GM12864 (cell line): ENCODE data around the gene ZW10.
"Not testable (repeated sequence)": the region's sequence is repeated elsewhere in the genome, so short reads cannot be mapped to it uniquely, and the experiment has no call there.

Source experiments
- DNase-seq: peaks from one replicate; pipeline ENCODE4 v3.0.0-alpha.2; 2011; ENCODE audit warnings: low read depth
- H3K4me3 ChIP-seq: 2 replicates; pipeline ENCODE4 v1.5.1; 2011; ENCODE audit warnings: mild to moderate bottlenecking, low read depth, low read length, control low read depth
- CTCF ChIP-seq: IDR thresholded peaks from 2 replicates; pipeline ENCODE4 v1.5.1; 2011; ENCODE audit warnings: low read depth, mild to moderate bottlenecking, moderate library complexity, low read length, control low read depth, inconsistent platforms; ENCODE audit errors: missing control alignments

ZW10 gene

DNA sequence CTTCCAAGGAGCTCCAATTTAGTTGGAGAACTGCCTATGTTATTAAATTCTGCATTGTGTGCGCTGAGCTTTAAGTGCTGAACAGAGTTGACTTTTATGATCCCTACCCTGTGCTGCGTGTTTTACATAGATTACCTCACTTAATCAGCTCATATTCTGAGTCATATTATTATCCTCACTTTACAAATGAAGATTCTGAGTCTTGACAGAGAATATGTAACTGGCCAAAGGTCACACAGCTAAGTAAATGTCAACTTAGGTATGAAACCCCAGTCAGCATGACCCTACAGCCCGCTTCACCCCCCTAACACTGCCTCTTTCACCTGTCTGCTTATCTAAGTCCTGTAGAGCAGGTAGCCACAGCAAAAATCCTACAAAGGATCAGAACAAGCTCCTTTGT lies 47.6 kb downstream of the ZW10 start:
- TF ChIP-seq CTCF: no peak
- DNase-seq: no peak
- H3K4me3 ChIP-seq: no peak overlapping the region

GRCh38 chr11:113725407-113725806 lies 48.1 kb downstream of the ZW10 start:
- TF ChIP-seq CTCF: no peak
- H3K4me3 ChIP-seq: no peak overlapping the region
- no peak for DNase-seq

DNA sequence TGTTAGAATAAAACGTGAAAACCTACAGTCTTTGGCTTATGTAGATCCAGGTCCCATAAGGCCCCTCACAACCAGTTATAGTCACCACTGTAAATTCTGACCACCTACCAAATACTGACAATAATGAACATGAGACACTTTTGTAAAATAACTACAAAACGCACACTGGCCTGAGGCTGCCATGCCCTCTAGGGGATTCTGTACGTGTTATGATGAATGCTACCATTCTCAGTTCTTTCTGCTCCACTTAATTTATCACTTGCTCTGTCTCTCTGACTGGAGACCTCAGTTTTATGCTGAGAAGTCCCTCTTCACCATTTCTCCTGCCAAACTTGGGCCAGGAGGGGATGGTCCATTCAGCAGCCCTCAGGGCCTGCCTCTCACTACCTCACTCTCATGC lies 48.7 kb downstream of the ZW10 start:
- TF ChIP-seq CTCF: no peak
- no peak for DNase-seq

DNA sequence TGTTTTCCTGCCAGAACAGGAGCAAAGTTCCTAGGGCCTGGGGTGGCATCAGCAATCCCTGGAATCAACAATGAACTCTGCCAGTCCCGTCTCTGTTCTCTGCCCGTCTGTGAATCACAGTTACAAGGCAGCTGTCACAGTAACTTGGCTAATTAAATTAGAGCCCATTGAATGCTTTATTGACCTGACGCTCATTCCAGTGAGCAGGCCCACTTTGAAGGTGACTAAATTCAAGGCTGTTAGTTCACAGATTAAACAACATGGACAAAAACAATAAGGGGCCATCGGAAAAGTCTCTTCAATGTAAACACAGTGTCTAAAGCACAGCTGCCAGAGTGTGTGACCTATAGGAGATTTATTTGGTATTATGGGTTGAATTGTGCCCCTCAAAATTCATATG lies 49.7 kb downstream of the ZW10 start:
- DNase-seq: no peak
- no peak overlapping the region for H3K4me3 ChIP-seq

More for the DNA sequence above, 48.7 kb downstream of the ZW10 start:
- H3K4me3 ChIP-seq: no peak overlapping the region

GRCh38 chr11:113722934-113723333 lies 50.6 kb downstream of the ZW10 start:
- H3K4me3 ChIP-seq: no peak overlapping the region
- TF ChIP-seq CTCF: no peak
- DNase-seq: no peak

More for the DNA sequence above, 49.7 kb downstream of the ZW10 start:
- no peak for TF ChIP-seq CTCF

GRCh38 chr11:113722221-113722620 lies 51.3 kb downstream of the ZW10 start:
- H3K4me3 ChIP-seq: no peak overlapping the region
- no peak for TF ChIP-seq CTCF
- DNase-seq: no peak

DNA sequence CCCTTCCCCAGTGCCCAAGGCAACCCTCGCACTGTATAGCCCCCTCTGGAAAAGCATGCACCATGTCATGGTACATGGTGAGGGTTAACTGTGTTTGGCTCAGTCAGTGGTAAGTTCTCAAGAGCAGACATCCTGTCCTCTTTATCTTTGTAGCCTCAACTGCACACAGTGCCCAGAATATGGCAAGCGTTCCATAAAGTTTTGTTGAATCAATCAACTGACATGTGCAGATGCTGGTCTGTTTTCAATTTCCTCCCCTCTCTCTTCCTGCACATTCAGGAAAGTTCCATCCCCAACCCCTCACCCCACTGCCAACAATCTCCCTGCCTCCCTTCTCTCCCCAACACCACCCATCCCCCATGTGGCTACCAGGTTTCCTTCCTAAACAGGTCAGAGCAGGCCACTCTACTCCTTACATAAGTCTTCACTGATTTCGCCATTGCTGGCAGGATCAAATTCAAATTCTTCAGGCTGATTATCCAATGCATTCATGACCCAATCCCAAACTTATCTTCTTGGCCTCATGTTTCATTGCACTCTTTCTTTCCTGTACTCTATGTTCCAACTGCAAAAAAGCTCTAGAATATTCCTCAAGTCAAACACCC lies 51.9 kb downstream of the ZW10 start:
- TF ChIP-seq CTCF: no peak
- no peak for DNase-seq
- H3K4me3 ChIP-seq: no peak overlapping the region

DNA sequence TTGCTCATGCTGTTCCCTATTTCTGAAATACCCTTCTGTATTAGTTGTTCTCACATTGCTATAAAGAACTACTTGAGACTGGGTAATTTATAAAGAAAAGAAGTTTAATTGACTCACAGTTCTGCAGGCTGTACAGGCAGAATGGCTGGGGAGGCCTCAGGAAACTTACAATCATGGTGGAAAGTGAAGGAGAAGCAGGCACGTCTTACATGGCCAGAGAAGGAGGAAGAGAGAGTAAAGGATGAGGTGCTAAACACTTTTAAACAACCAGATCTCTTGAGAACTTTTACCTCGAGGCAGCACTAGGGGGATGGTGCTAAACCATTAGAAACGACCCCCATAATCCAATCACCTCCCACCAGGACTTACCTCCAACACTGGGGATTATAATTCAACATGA lies 53.0 kb downstream of the ZW10 start:
- not testable (repeated sequence) for DNase-seq, H3K4me3 ChIP-seq
